NOMO-1 treated with DMSO at 0.1 percent for 48 hours (cell line): ENCODE results near the gene DOCK1.

Experiments used
- DNase-seq: peaks from one replicate; lab custom pipeline; 2025; ENCODE audit not compliant: unreplicated experiment; lab: John Stamatoyannopoulos, UW

The DOCK1 gene

DNA sequence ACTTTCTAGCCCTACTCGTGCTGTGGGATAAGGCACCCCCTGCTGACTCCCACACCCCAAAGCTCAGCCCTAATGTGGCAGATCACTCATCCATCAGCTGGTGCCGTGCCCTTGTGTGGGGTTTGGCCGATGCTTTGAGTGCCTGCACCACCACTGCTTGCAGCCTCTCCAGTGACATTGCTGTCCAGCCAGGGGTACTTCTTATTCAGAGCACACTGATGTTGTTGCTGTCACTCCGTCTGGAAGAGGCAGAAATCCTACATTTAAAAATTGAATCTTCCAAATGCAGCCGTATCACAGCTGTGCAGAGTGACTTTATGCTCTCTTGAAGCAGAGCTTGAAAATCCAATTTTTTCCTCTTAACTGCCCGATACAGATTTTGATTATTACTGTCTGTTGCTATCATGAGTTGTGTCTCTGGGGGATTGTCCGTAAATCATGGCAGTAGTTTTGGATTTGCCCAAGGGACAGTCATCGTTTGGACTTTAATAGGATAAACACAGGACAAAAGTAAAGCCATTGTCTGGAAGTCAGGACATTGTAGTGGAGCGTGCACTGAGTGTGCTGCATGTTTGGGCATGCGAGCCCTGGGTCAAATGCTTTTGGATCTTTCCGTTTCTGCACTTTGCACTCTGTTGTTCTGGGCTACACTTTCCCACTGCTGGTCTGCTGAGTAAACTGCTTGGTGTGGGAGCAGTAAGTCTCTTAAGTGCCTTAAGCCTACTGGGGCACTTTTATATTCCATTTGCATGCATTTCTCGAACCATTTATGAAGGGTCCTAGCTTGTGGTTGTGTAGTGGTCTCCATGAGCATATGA, 128.2 kb downstream of the DOCK1 start:
- no peak for DNase-seq

DNA sequence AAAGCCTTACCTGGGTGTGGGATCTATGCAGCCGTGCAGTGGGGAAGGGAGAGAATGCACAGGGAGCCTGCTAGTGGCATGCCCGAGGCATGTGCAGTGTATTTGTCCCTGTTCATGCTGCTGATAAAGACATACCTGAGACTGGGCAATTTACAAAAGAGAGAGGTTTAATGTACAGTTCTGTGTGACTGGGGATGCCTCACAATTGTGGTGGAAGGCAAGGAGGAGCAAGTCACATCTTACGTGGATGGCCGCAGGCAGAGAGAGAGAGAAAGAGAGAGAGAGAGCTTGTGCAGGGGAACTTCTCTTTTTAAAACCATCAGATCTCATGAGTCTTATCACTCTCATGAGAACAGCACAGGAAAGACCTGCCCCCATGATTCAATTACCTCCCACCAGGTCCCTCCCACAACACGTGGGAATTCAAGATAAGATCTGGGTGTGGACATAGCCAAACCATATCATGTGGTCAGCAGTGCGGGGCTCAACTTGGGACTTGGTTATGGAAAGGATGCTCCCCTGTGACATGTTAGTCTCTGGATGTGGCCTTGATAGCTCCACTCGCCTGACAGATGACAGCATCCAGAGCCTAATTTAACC, 128.9 kb downstream of the DOCK1 start:
- DNase-seq, result no peak

DNA sequence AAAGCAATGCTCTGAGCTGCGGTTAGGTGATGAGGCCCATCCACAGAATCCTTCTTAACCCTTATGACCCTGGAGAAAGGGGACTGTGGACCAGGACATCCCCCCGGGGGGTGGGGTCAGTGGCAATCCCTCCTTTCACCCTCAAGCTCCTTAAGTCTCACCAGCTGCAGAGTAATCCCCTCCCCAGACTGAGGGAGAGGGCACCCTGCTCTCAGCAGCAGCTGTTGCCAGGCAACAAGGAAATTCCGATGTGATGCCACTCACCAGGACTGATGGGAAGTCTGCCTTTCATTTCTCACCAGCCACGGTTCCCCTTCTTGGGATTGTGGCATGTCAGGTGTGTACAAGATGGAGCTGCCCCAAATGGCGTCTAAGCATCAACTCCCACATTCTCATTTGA, 129.6 kb downstream of the DOCK1 start:
- no peak for DNase-seq

DNA sequence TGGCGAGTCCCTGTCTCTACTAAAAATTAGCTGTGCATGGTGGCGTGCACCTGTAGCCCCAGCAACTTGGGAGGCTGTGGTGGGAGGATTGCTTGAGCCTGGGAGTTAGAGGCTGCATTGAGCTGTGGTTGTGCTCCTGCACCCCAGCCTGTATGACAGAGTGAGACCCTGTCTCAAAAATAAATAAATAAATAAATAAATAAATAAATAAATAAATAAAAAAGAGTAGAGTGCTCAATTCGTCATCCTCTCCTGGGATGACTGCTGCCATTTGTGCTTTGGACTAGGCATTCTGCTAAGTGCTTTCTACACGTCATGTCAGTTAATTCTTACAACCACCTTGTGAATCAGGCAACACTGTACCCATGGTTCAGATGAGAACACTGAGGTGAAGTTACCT, 130.6 kb downstream of the DOCK1 start:
- no peak for DNase-seq

GRCh38 chr10:127036987-127037386, 131.8 kb downstream of the DOCK1 start:
- no peak for DNase-seq

- DNase-seq, result no peak
Measured at GRCh38 chr10:127039435-127039834, 134.2 kb downstream of the DOCK1 start.

- no peak for DNase-seq
Measured at GRCh38 chr10:127040756-127041155, 135.5 kb downstream of the DOCK1 start.

- DNase-seq, result no peak
Measured at GRCh38 chr10:127041552-127041951, 136.3 kb downstream of the DOCK1 start.

DNA sequence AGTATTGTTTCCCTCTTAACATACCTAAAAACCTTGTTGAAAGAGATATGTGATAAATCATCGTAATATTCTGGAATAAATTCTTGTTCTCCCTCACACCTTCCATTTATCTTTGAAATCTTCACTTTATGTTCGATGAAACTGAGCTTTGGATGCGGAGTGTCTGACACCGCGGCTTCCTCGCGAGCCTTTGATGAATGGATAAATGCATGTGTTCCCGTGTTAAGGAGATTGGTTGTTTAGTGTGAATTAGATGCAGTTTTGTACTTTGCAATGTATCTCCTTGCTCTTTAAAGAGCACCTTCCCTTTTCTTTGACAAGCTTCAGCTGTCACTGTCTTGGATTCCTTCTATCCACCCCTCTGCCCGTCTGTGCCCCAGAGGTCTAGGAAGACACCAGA, 138.1 kb downstream of the DOCK1 start:
- DNase-seq, result no peak

- DNase-seq, result no peak
Measured at GRCh38 chr10:127044186-127044585, 139.0 kb downstream of the DOCK1 start.

DNA sequence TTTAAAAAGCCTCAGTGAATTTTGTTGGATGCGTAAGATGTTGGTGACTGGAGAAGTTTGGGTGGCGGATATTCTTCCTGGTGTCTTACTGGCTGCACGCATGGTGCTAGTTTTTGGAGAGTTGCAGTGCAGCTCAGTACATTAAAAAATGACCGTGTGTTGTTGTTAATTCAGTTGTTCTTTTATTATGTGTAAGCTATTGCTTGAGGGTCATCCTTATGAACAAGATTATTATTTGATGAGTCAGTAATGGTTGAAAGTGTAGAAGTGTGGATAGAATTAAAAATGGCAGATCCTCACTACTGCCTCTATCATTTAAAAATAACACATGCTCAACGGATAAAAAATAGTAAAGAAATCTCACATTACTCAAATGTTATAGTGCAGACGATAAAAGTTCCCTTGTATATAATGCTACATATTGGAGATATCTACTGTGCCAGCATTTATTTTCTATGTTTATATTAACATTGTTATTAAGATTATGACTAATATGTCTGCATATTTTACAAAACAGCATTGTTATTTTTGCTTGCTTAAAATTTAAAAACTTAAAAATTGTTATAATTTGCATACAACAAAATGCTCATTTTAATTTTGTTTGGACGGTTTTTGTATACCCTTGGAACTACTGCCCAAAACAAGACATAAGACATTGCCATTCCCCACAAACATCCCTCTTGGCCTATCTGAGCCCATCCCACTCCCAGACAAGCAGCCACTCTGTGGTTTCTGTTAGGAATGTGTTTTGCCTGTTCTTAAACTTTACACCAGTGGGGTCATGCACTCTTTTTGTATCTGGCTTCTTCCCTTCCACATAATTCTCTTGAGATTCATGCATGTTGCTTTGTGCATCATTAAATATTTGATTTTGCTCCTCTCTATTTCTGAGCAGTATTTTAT, 142.0 kb downstream of the DOCK1 start:
- DNase-seq, result no peak

DNA sequence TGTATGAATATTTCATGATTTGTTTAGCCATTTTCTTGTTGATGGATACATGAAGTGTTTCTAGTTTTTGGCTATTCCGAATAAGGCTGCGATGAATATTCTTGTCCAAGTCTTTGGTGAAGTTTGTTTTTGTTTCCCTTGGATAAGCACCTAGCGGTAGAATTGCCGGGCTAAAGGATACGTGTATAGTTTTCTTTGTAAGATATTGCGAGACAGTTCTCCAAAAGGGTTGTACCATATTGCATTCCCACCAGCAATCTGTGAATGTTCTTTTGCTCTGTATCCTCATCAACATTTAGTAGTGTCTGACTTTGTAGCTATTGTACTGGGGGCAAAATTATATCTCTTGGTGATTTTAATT, 142.6 kb downstream of the DOCK1 start:
- DNase-seq, result no peak

- DNase-seq, result no peak
Measured at GRCh38 chr10:127048630-127049029, 143.4 kb downstream of the DOCK1 start.

DNA sequence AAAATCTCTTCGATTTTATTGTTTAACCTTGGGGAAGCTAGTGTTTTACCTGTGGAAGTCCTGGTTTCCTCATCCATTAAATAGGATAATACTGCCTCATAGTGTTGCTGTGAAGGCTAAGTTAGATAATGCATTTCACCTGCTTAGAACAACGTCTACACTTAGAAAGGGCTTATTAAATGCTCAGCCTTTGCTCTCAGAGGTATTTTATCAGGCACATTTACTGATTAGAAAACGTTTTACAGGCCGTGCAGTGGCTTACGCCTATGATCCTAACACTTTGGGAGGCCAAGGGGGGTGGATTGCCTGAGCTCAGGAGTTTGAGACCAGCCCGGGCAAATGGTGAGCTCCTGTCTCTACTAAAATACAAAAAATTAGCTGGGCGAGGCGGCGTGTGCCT, 146.8 kb downstream of the DOCK1 start:
- DNase-seq, result no peak

- no peak for DNase-seq
Measured at GRCh38 chr10:127055263-127055662, 150.0 kb downstream of the DOCK1 start.

DNA sequence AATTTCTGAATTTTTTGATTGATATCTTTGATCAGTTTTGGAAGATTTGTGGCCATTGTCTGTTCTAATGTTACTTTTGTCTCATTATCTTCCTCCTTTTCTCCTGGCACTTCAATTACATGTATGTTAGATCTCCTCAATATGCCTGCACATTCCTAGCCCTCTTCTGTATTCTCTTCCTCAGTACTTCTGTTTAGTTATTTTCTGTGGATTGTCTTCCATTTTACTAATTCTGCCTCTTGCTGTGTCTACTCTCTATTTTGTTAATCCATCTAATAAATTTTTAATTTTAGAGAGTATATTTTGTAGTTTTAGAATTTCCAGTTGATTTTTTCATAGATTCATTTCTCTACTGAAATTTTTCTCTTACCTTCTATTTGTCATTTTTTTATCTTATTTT, 154.1 kb downstream of the DOCK1 start:
- no peak for DNase-seq

DNA sequence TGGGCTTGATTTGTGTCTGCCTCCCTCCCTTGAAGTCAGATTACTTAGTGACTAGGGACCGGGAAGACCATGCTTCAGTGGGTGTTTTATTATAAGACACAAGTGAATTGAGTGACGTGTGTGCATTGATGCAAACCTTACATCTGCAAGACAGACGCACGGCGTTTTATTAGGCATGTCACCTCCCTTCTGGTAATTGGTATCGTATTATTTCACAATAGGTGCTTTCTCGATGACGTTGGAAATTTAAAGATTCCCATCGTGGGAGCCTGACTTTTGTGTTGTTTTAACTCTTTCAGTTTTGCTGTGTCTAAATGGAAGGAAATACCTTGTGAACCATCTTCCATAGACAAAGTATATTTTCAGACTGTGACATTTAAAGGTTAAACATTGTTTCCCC, 158.5 kb downstream of the DOCK1 start:
- no peak for DNase-seq

DNA sequence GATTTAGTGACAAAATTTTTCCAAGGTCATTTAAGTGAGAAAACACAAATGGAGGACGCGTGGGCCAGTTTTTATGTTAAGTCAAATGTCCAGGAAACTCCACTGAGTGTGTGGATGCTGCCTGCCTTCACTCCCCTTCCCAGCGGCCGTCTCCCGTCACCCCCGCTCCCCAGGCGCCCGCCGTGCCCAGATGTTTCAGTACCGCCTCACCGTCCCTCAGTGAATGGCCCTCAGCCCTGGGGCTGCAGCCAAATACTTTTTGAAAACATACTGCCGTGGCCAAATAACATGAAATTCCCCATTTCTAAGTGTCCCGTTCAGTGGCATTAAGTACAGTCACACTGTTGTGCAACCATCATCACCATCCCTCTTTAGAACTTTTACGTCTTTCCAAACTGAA, 159.2 kb downstream of the DOCK1 start:
- no peak for DNase-seq

DNA sequence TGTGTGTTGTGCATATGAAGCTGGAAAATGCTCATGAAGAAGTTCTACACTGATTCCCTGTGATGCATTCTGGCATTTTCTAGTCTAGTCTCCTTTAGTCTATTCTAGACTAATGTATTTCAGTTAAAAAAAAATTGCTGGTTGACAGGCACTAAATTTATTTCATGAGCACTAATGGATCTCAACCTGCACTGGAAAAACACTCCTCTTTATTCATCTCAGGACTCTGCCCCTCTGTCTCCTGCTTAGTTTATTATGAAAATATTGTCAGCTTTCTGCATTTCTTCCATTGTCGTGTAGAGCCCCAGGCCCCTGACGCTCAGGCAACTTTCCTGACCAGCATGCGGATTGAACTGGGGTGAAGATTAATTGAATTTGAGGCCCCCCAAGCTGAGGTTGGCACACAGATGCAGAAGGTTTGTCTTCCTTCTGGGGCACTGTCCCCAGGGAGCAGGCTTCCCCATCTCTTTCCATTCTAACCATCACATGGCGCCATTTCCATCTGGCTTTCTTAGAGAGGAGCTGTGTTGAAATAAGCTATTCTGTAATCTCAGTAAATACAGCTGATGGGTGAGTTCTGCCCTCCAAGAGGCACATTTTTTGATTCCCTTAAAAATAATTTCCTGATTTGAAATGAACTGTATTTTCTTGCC, 162.4 kb downstream of the DOCK1 start:
- no peak for DNase-seq

DNA sequence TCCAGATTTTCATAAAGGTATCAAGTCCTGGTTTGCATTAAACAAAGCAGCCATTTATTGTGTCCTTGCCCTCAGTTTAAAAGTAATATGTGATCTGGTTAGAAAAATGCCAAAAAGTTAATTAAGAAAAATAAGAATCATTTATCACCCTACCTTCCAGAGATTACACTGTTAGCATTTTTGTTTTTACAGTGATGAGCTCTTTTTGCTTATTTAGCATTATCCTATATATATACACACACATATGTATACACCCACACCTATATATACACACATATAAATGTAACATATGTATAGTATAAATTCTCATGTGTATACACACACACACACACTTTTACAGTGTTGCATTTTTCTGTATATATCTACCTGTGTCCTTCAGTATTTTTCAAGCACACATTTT, 163.3 kb downstream of the DOCK1 start:
- no peak for DNase-seq

- no peak for DNase-seq
Measured at GRCh38 chr10:127069436-127069835, 164.2 kb downstream of the DOCK1 start.
